GM23338 (cell line): ENCODE results near the gene DNAAF5. TPM values are rescaled to one million over a fixed set of nuclear protein-coding genes. Genes with fewer than 3 reads are reported as not detected.

Source experiments
- ATAC-seq: fragments of 200-7000 bp; cut with Tn5 transposase; 3 replicates; pipeline ENCODE4 v1.9.1; 2020
- DNase-seq: peaks from one replicate; pipeline ENCODE4 v3.0.0-alpha.2; 2015; ENCODE audit warnings: low spot score
- H2AFZ ChIP-seq: fragments of 200-600 bp; sonication (generic); 2 replicates; pipeline ENCODE4 v1.8.0; 2016; ENCODE audit warnings: antibody characterized with exemption, mild to moderate bottlenecking, moderate library complexity
- H3F3A ChIP-seq: fragments of 200-600 bp; sonication (generic); replicated peaks from 2 replicates; pipeline ENCODE4 v1.8.0; 2017; ENCODE audit warnings: antibody characterized with exemption, mixed run types, low read depth
- H3K27ac ChIP-seq: fragments of 200-600 bp; sonication (generic); 2 replicates; pipeline ENCODE4 v1.6.1; 2016; ENCODE audit warnings: low read depth
- H3K27me3 ChIP-seq: fragments of 200-600 bp; sonication (generic); 2 replicates; pipeline ENCODE4 v1.8.0; 2016; ENCODE audit warnings: mild to moderate bottlenecking, mixed run types, moderate library complexity; ENCODE audit not compliant: insufficient read depth
- H3K36me3 ChIP-seq: fragments of 200-600 bp; sonication (generic); 2 replicates; pipeline ENCODE4 v1.8.0; 2016; ENCODE audit warnings: mild to moderate bottlenecking; ENCODE audit not compliant: insufficient read depth
- H3K4me1 ChIP-seq: fragments of 200-600 bp; sonication (generic); 2 replicates; pipeline ENCODE4 v1.8.0; 2016; ENCODE audit warnings: mild to moderate bottlenecking, moderate library complexity; ENCODE audit not compliant: insufficient read depth
- H3K4me2 ChIP-seq: fragments of 200-600 bp; sonication (generic); 2 replicates; pipeline ENCODE4 v1.7.1; 2017; ENCODE audit warnings: mixed run types
- H3K4me3 ChIP-seq: fragments of 200-600 bp; sonication (generic); 2 replicates; pipeline ENCODE4 v1.6.1; 2016; ENCODE audit warnings: mixed run types
- H3K79me2 ChIP-seq: fragments of 200-600 bp; sonication (generic); replicated peaks from 2 replicates; pipeline ENCODE4 v1.8.0; 2017; ENCODE audit warnings: mild to moderate bottlenecking; ENCODE audit not compliant: insufficient read depth
- H3K9me2 ChIP-seq: fragments of 200-600 bp; sonication (generic); 2 replicates; pipeline ENCODE4 v1.8.0; 2017; ENCODE audit not compliant: insufficient read depth
- H4K20me1 ChIP-seq: fragments of 200-600 bp; sonication (generic); replicated peaks from 2 replicates; pipeline ENCODE4 v1.8.0; 2017; ENCODE audit warnings: mild to moderate bottlenecking; ENCODE audit not compliant: insufficient read depth
- H3K27ac Mint-ChIP-seq: 2 replicates; pipeline ENCODE4 v1.8.0; 2020; ENCODE audit warnings: inconsistent platforms, mild to moderate bottlenecking, moderate library complexity, mixed read lengths
- H3K27me3 Mint-ChIP-seq: 3 replicates; pipeline ENCODE4 v1.8.0; 2022; ENCODE audit warnings: low read depth, mild to moderate bottlenecking, moderate library complexity, mixed read lengths, inconsistent platforms; ENCODE audit not compliant: insufficient read depth, poor library complexity
- H3K36me3 Mint-ChIP-seq: 3 replicates; pipeline ENCODE4 v1.8.0; 2021; ENCODE audit warnings: low read depth, mild to moderate bottlenecking, inconsistent platforms, moderate library complexity, mixed read lengths
- H3K4me1 Mint-ChIP-seq: 3 replicates; pipeline ENCODE4 v1.8.0; 2020; ENCODE audit warnings: mild to moderate bottlenecking, inconsistent platforms, mixed read lengths
- H3K4me3 Mint-ChIP-seq: 3 replicates; pipeline ENCODE4 v1.8.0; 2021; ENCODE audit warnings: moderate library complexity, mild to moderate bottlenecking, inconsistent platforms, mixed read lengths
- H3K9me3 Mint-ChIP-seq: 3 replicates; pipeline ENCODE4 v1.8.0; 2020; ENCODE audit warnings: moderate library complexity, mild to moderate bottlenecking, inconsistent platforms, mixed read lengths
- CREB1 ChIP-seq: fragments of 250-450 bp; sonication (Bioruptor Pico); IDR thresholded peaks from 2 replicates; pipeline ENCODE4 v1.5.0; 2020; ENCODE audit warnings: low read depth, mild to moderate bottlenecking, moderate library complexity
- EZH2 ChIP-seq: fragments of 200-600 bp; sonication (generic); IDR thresholded peaks from one replicate; pipeline ENCODE4 v1.8.0; 2017; ENCODE audit warnings: antibody characterized with exemption, mild to moderate bottlenecking, low read depth; ENCODE audit not compliant: unreplicated experiment
- EZH2phosphoT487 ChIP-seq: fragments of 200-600 bp; sonication (generic); IDR thresholded peaks from one replicate; pipeline ENCODE4 v1.8.1; 2018; ENCODE audit warnings: antibody characterized with exemption; ENCODE audit not compliant: unreplicated experiment
- JUNB ChIP-seq: IDR thresholded peaks from one replicate; pipeline ENCODE4 v1.6.1; 2016; ENCODE audit warnings: antibody characterized with exemption; ENCODE audit not compliant: unreplicated experiment
- NANOG ChIP-seq: IDR thresholded peaks from 2 replicates; pipeline ENCODE4 v1.6.1; 2016; ENCODE audit warnings: antibody characterized with exemption, borderline replicate concordance
- POLR2AphosphoS5 ChIP-seq: IDR thresholded peaks from 2 replicates; pipeline ENCODE4 v1.6.1; 2016; ENCODE audit warnings: antibody characterized with exemption, low read depth
- STAT1 ChIP-seq: IDR thresholded peaks from one replicate; pipeline ENCODE4 v1.6.1; 2016; ENCODE audit warnings: antibody characterized with exemption; ENCODE audit not compliant: unreplicated experiment
- ZNF114 ChIP-seq: fragments of 250-450 bp; sonication (Bioruptor Pico); IDR thresholded peaks from 2 replicates; pipeline ENCODE4 v1.5.0; 2020; ENCODE audit warnings: mild to moderate bottlenecking, moderate library complexity
- ZNF331 ChIP-seq: fragments of 250-450 bp; sonication (Bioruptor Pico); IDR thresholded peaks from 2 replicates; pipeline ENCODE4 v1.5.0; 2020; ENCODE audit warnings: low read depth, mild to moderate bottlenecking, moderate library complexity
- polyA plus RNA-seq: library from polyadenylated mRNA; unstranded; fragments of >200 nt; fragmentation: Nextera tagmentation; extraction: Ambion mirVana; gene quantifications from 2 replicates; pipeline ENCODE4 v1.2.1, GENCODE V29; 2016
- total RNA-seq: library from RNA; depleted of rRNA; stranded (reverse); fragments of >200 nt; shearing (Covaris generic); gene quantifications from 2 replicates; pipeline ENCODE4 v1.2.3, GENCODE V29; 2014
- TF ChIP-seq, protein P1 (sequence below): IDR thresholded peaks from one replicate; pipeline ENCODE4 v1.6.1; 2018; ENCODE audit warnings: antibody characterized with exemption; ENCODE audit not compliant: unreplicated experiment
- TF ChIP-seq, protein P2 (sequence below): IDR thresholded peaks from 2 replicates; pipeline ENCODE4 v1.6.1; 2016; ENCODE audit warnings: antibody characterized with exemption
- TF ChIP-seq, protein P3 (sequence below), 2 experiments: fragments of 200-600 bp in 1 of 2; sonication (generic) in 1 of 2; conservative IDR thresholded peaks; 2 replicates each; pipeline versions ENCODE4 v1.5.1 to v1.6.1; 2016 to 2017; ENCODE audit warnings: antibody characterized with exemption in 2 of 2, low read depth in 2 of 2, mild to moderate bottlenecking in 2 of 2, moderate library complexity in 1 of 2
- TF ChIP-seq, protein P4 (sequence below): fragments of 250-450 bp; sonication (Bioruptor Pico); IDR thresholded peaks from 2 replicates; pipeline ENCODE4 v1.5.0; 2020; ENCODE audit warnings: mild to moderate bottlenecking, moderate library complexity

The DNAAF5 gene
- total and polyA plus RNA-seq, 2 experiments from 2014 or later: 20.4 to 86.7 TPM

DNA sequence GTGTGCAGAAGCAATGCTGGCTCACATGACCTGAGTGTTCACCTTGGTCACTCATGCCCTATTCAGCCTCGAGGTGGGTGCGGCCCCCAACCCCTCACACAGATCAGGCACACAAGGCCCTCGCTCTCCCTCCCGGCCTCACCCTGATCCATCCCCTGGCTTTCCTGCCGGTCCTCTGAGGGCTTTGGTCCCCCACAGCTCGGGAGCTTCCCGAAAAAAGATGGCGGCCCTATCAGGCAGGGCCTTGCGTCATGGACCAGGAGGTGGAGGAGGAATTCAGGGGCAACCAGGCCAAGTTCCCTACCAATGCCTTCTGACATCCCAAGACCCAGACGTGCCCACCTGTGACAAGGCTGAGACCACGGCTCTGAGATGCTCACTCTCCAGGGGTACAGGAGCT lies 43.7 kb upstream of the DNAAF5 start:
- H3K9me2 ChIP-seq: no peaks in the 10 kb centered on the region
- ATAC-seq (no peak), DNase-seq (no peak)
- H3K36me3 ChIP-seq: peaks cover 3% of the 10 kb centered on the region
- no peak overlapping the region for H3K4me3 ChIP-seq
- Mint-ChIP-seq H3K27me3 (peaks cover 9% of the 10 kb centered on the region), H3K36me3 (peaks cover 87% of the 10 kb centered on the region), H3K4me3 (no peak overlapping the region), H3K27ac (no peak overlapping the region), H3K9me3 (peaks cover 34% of the 10 kb centered on the region), H3K4me1 (no peaks in the 10 kb centered on the region)
- no peaks in the 10 kb centered on the region for H3K27me3 ChIP-seq
- no peaks in the 10 kb centered on the region for H3K4me1 ChIP-seq
- H3K4me2 ChIP-seq: no peak overlapping the region
- H3K79me2 ChIP-seq: peaks cover 14% of the 10 kb centered on the region
- H3K27ac ChIP-seq: no peak overlapping the region
- no peak overlapping the region for H2AFZ ChIP-seq
- no peaks in the 10 kb centered on the region for H3F3A ChIP-seq
- H4K20me1 ChIP-seq: 0 out of 2 replicates have a peak, but pooled peaks cover 6% of the 10 kb centered on the region
- no peak for TF ChIP-seq ZNF331 (CRISPR knock-in tag)
- TF ChIP-seq CREB1: no peak
- TF ChIP-seq EZH2: no peak
- no peak for TF ChIP-seq EZH2phosphoT487
- TF ChIP-seq ZNF114 (CRISPR knock-in tag): no peak
- TF ChIP-seq, protein P1, sequence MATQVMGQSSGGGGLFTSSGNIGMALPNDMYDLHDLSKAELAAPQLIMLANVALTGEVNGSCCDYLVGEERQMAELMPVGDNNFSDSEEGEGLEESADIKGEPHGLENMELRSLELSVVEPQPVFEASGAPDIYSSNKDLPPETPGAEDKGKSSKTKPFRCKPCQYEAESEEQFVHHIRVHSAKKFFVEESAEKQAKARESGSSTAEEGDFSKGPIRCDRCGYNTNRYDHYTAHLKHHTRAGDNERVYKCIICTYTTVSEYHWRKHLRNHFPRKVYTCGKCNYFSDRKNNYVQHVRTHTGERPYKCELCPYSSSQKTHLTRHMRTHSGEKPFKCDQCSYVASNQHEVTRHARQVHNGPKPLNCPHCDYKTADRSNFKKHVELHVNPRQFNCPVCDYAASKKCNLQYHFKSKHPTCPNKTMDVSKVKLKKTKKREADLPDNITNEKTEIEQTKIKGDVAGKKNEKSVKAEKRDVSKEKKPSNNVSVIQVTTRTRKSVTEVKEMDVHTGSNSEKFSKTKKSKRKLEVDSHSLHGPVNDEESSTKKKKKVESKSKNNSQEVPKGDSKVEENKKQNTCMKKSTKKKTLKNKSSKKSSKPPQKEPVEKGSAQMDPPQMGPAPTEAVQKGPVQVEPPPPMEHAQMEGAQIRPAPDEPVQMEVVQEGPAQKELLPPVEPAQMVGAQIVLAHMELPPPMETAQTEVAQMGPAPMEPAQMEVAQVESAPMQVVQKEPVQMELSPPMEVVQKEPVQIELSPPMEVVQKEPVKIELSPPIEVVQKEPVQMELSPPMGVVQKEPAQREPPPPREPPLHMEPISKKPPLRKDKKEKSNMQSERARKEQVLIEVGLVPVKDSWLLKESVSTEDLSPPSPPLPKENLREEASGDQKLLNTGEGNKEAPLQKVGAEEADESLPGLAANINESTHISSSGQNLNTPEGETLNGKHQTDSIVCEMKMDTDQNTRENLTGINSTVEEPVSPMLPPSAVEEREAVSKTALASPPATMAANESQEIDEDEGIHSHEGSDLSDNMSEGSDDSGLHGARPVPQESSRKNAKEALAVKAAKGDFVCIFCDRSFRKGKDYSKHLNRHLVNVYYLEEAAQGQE: no peak
- TF ChIP-seq NANOG: no peak
- TF ChIP-seq STAT1: no peak
- TF ChIP-seq, protein P2, sequence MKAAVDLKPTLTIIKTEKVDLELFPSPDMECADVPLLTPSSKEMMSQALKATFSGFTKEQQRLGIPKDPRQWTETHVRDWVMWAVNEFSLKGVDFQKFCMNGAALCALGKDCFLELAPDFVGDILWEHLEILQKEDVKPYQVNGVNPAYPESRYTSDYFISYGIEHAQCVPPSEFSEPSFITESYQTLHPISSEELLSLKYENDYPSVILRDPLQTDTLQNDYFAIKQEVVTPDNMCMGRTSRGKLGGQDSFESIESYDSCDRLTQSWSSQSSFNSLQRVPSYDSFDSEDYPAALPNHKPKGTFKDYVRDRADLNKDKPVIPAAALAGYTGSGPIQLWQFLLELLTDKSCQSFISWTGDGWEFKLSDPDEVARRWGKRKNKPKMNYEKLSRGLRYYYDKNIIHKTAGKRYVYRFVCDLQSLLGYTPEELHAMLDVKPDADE: no peak
- TF ChIP-seq POLR2AphosphoS5: no peak
- TF ChIP-seq, protein P3, sequence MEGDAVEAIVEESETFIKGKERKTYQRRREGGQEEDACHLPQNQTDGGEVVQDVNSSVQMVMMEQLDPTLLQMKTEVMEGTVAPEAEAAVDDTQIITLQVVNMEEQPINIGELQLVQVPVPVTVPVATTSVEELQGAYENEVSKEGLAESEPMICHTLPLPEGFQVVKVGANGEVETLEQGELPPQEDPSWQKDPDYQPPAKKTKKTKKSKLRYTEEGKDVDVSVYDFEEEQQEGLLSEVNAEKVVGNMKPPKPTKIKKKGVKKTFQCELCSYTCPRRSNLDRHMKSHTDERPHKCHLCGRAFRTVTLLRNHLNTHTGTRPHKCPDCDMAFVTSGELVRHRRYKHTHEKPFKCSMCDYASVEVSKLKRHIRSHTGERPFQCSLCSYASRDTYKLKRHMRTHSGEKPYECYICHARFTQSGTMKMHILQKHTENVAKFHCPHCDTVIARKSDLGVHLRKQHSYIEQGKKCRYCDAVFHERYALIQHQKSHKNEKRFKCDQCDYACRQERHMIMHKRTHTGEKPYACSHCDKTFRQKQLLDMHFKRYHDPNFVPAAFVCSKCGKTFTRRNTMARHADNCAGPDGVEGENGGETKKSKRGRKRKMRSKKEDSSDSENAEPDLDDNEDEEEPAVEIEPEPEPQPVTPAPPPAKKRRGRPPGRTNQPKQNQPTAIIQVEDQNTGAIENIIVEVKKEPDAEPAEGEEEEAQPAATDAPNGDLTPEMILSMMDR (conservative IDR thresholded peaks at IDR 0.05; ENCODE audit: low read depth in 2 of 2): no peak
- TF ChIP-seq, protein P4, sequence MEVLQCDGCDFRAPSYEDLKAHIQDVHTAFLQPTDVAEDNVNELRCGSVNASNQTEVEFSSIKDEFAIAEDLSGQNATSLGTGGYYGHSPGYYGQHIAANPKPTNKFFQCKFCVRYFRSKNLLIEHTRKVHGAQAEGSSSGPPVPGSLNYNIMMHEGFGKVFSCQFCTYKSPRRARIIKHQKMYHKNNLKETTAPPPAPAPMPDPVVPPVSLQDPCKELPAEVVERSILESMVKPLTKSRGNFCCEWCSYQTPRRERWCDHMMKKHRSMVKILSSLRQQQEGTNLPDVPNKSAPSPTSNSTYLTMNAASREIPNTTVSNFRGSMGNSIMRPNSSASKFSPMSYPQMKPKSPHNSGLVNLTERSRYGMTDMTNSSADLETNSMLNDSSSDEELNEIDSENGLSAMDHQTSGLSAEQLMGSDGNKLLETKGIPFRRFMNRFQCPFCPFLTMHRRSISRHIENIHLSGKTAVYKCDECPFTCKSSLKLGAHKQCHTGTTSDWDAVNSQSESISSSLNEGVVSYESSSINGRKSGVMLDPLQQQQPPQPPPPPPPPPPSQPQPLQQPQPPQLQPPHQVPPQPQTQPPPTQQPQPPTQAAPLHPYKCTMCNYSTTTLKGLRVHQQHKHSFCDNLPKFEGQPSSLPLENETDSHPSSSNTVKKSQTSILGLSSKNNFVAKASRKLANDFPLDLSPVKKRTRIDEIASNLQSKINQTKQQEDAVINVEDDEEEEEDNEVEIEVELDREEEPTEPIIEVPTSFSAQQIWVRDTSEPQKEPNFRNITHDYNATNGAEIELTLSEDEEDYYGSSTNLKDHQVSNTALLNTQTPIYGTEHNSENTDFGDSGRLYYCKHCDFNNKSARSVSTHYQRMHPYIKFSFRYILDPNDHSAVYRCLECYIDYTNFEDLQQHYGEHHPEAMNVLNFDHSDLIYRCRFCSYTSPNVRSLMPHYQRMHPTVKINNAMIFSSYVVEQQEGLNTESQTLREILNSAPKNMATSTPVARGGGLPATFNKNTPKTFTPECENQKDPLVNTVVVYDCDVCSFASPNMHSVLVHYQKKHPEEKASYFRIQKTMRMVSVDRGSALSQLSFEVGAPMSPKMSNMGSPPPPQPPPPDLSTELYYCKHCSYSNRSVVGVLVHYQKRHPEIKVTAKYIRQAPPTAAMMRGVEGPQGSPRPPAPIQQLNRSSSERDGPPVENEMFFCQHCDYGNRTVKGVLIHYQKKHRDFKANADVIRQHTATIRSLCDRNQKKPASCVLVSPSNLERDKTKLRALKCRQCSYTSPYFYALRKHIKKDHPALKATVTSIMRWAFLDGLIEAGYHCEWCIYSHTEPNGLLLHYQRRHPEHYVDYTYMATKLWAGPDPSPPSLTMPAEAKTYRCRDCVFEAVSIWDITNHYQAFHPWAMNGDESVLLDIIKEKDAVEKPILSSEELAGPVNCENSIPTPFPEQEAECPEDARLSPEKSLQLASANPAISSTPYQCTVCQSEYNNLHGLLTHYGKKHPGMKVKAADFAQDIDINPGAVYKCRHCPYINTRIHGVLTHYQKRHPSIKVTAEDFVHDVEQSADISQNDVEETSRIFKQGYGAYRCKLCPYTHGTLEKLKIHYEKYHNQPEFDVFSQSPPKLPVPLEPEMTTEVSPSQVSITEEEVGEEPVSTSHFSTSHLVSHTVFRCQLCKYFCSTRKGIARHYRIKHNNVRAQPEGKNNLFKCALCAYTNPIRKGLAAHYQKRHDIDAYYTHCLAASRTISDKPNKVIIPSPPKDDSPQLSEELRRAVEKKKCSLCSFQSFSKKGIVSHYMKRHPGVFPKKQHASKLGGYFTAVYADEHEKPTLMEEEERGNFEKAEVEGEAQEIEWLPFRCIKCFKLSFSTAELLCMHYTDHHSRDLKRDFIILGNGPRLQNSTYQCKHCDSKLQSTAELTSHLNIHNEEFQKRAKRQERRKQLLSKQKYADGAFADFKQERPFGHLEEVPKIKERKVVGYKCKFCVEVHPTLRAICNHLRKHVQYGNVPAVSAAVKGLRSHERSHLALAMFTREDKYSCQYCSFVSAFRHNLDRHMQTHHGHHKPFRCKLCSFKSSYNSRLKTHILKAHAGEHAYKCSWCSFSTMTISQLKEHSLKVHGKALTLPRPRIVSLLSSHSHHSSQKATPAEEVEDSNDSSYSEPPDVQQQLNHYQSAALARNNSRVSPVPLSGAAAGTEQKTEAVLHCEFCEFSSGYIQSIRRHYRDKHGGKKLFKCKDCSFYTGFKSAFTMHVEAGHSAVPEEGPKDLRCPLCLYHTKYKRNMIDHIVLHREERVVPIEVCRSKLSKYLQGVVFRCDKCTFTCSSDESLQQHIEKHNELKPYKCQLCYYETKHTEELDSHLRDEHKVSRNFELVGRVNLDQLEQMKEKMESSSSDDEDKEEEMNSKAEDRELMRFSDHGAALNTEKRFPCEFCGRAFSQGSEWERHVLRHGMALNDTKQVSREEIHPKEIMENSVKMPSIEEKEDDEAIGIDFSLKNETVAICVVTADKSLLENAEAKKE (CRISPR knock-in tag): no peak
- TF ChIP-seq JUNB: no peak
